ENCODE measurements around the gene FCER1G.

FCER1G gene

DNA sequence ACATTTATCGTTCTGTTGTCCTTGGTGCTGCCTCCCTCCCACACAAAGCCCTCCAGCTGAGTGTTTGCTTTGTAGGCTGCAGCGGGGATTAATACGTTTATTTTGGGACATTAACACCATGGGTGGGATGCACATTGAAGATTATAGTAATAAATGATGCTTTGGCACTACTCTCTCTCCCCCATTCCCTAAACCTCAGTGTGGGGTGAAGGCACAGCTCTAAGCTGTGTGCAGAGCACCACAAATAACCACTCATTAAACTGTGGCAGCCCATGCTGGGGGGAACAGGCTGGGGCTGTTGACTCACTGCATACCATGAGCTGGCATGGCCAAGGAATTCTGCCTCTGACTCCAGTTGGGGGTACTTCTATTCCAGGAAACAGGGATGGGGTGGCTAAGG is 51.1 kb downstream of the FCER1G start:
- no peak for DNase-seq (ENCODE audit: low read depth, low spot score)

- DNase-seq (ENCODE audit: low read depth, low spot score) = no peak
Observed at GRCh38 chr1:161266836-161267235, 51.7 kb downstream of the FCER1G start.

DNA sequence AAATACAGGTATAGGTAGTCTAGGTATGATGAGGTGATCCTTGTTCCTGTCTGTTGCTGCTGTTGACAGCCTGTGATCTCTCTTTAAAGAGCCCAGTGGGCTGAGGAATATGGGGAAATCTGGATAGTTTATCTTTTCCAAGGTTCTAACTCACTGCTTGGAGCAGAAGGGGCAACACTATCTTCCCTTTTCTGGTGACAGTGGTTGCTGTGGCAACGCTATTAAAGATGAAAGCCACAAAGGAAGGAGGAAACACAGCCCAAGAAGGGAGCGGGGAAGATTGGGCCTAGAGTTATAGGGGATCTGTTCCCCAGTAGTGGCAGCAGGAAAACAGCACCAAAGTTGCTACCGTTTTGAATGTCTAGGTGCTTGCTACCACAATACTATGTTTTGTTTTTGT is 52.2 kb downstream of the FCER1G start:
- DNase-seq (ENCODE audit: low read depth, low spot score) = no peak
